ENCODE measurements around the gene CRACDL.

DNA sequence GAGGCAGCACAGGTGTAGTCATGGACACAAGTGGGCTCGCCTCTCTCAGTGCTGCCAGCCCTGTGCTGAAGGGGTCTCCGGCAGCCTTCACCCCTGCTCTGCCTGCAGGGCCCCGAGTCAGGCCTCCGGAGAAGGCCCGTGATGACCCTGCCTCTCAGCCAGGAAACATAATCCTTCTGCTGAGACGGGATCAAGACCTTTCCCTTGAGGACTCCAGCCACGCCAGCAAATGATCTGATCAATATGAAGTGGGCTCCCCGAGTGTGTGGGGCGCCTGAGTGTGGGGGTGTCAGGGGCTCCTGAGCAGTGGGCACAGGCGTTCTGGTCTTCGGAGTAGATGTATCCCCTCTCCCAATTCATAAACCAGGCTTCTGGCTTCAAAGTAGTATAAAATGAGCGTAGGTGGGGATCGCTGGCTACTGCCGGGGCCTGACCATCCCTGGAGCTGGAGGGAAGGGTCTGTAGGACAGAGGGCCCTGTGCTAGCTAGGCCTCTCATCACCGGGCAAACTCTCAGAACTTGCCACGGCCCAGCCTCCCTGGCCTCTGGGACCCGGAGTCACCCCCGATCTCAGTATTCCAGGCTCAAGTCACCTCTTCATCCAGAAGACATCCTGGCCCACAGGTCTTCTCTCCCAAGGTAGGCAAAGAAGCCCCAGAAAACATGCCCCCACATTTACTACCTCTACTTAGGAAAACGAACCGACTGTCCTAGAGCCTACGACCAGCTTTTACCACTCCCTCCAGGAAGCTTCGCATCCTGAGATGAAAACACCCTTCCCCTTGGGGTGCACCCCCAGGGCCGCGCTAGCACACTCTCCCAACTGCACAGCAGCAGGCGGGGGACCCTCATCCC, 33.6 kb downstream of the CRACDL start:
- TF ChIP-seq GABPB1 (CRISPR knock-in tag; IDR thresholded peaks at IDR 0.05) (no peak), KLF16 (CRISPR knock-in tag; IDR thresholded peaks at IDR 0.05) (no peak), KDM1A (CRISPR knock-in tag; IDR thresholded peaks at IDR 0.05) (no peak), CTCF (CRISPR knock-in tag; IDR thresholded peaks at IDR 0.05) (no peak), SP2 (CRISPR knock-in tag; IDR thresholded peaks at IDR 0.05) (no peak), REST (IDR thresholded peaks at IDR 0.05; ENCODE audit: borderline replicate concordance in 1 of 2, low read depth in 1 of 2, low read length in 2 of 2) (no peak), POLR2AphosphoS2 (IDR thresholded peaks at IDR 0.05; ENCODE audit: low read depth, low read length) (no peak), YY1 (IDR thresholded peaks at IDR 0.05; ENCODE audit: insufficient read depth, insufficient replicate concordance, low read depth, low read length) (no peak)
- TF ChIP-seq, protein P1, sequence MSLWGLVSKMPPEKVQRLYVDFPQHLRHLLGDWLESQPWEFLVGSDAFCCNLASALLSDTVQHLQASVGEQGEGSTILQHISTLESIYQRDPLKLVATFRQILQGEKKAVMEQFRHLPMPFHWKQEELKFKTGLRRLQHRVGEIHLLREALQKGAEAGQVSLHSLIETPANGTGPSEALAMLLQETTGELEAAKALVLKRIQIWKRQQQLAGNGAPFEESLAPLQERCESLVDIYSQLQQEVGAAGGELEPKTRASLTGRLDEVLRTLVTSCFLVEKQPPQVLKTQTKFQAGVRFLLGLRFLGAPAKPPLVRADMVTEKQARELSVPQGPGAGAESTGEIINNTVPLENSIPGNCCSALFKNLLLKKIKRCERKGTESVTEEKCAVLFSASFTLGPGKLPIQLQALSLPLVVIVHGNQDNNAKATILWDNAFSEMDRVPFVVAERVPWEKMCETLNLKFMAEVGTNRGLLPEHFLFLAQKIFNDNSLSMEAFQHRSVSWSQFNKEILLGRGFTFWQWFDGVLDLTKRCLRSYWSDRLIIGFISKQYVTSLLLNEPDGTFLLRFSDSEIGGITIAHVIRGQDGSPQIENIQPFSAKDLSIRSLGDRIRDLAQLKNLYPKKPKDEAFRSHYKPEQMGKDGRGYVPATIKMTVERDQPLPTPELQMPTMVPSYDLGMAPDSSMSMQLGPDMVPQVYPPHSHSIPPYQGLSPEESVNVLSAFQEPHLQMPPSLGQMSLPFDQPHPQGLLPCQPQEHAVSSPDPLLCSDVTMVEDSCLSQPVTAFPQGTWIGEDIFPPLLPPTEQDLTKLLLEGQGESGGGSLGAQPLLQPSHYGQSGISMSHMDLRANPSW (CRISPR knock-in tag; IDR thresholded peaks at IDR 0.05; ENCODE audit: borderline replicate concordance): no peak
- TF ChIP-seq, protein P2, sequence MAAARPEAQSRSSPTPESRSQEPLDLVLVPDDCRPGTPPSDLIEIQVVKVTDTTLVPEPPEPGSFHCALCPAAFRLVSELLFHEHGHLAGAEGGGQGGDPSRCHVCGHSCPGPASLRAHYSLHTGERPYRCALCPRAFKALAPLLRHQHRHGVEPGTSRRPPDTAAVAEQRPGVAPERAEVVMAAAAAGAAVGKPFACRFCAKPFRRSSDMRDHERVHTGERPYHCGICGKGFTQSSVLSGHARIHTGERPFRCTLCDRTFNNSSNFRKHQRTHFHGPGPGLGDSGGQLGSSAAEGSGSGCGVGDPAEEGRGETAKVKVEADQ (CRISPR knock-in tag; IDR thresholded peaks at IDR 0.05; ENCODE audit: borderline replicate concordance): no peak
